HG03575 (cell line): ENCODE data around the gene MTX3.

ENCODE experiments used
- ATAC-seq: cut with Tn5 transposase; IDR thresholded peaks from one replicate; pipeline ENCODE4 v1.9.1; 2021; ENCODE audit not compliant: unreplicated experiment, insufficient number of reproducible peaks, low FRiP score; ENCODE audit errors: extremely low read depth

Gene MTX3

GRCh38 chr5:79954620-79955019, 36.4 kb downstream of the MTX3 start:
- ATAC-seq, result no peak

- no peak for ATAC-seq
Observed at GRCh38 chr5:79947567-79947966, 43.5 kb downstream of the MTX3 start.

GRCh38 chr5:79938468-79938867, 52.6 kb downstream of the MTX3 start:
- ATAC-seq, result no peak

- ATAC-seq, result no peak
Observed at GRCh38 chr5:79936646-79937216, 54.3 kb downstream of the MTX3 start.

GRCh38 chr5:79936002-79936645, 54.9 kb downstream of the MTX3 start:
- no peak for ATAC-seq

GRCh38 chr5:79934681-79935080, 56.4 kb downstream of the MTX3 start:
- ATAC-seq, result no peak

GRCh38 chr5:79932510-79933504, 58.3 kb downstream of the MTX3 start:
- ATAC-seq, result no peak

GRCh38 chr5:79931866-79932265, 59.2 kb downstream of the MTX3 start:
- ATAC-seq, result no peak

- no peak for ATAC-seq
Observed at GRCh38 chr5:79931409-79931808, 59.7 kb downstream of the MTX3 start.

- ATAC-seq, result no peak
Observed at GRCh38 chr5:79929095-79929494, 62.0 kb downstream of the MTX3 start.
